HepG2 (cell line): ENCODE results near the gene ZFPM1. TPM values are rescaled to one million over a fixed set of nuclear protein-coding genes. Genes with fewer than 3 reads are reported as not detected.
A peak's percentile ranks its signal among the peaks of the same experiment; 100 is the strongest.

Experiments
- ATAC-seq: fragments of 200-7000 bp; cut with Tn5 transposase; 3 replicates; pipeline ENCODE4 v1.9.1; 2020; ENCODE audit warnings: mild to moderate bottlenecking, moderate library complexity
- BruUV-seq: library from RNA; stranded (reverse); fragments of 400-500 nt; replicated peaks from 2 replicates; lab custom pipeline; 2021; lab: Mats Ljungman, UMichigan
- CTCF ChIA-PET: fragments of 300-600 bp; formaldehyde crosslinking; extraction: SDS; loops from one replicate; lab custom pipeline; 2021; ENCODE audit warnings: low total read pairs, inconsistent platforms, low intra/inter-chr PET ratio; lab: Yijun Ruan, JAX
- POLR2A ChIA-PET: fragments of 350-600 bp; sonication (Branson Sonifier 250); formaldehyde crosslinking; loops from one replicate; lab custom pipeline; 2020; ENCODE audit warnings: antibody characterized with exemption, inconsistent platforms; lab: Yijun Ruan, JAX
- DNase-seq: peaks from one replicate; pipeline ENCODE4 v3.0.0-alpha.2; 2015; ENCODE audit warnings: low spot score
- FAIRE-seq: peaks from 3 replicates; lab custom pipeline; 2011; peaks lifted over from hg19 to GRCh38; lab: Jason Lieb, UNC
- H2AFZ ChIP-seq: one replicate; pipeline ENCODE4 v1.6.1; 2011; ENCODE audit warnings: low read length, inconsistent platforms
- H3K27ac ChIP-seq: fragments of 300-600 bp; 3 replicates; pipeline ENCODE4 v1.8.0; 2011; ENCODE audit warnings: mixed run types, mild to moderate bottlenecking, mixed read lengths, low read length, inconsistent platforms; ENCODE audit not compliant: insufficient read depth; ENCODE audit errors: extremely low read length
- H3K27me3 ChIP-seq, 2 experiments: fragments of 200-600 bp in 1 of 2; 2 replicates in 1 of 2; 3 replicates in 1 of 2; pipeline versions ENCODE4 v1.6.0 to v1.8.0; 2011; ENCODE audit warnings: low read length in 2 of 2, mild to moderate bottlenecking in 2 of 2, moderate library complexity in 2 of 2, inconsistent platforms in 1 of 2; ENCODE audit not compliant: insufficient read depth in 2 of 2, control insufficient read depth in 1 of 2
- H3K36me3 ChIP-seq, 2 experiments: fragments of 200-600 bp in 1 of 2; replicated peaks in 1 of 2; 2 replicates in 1 of 2; 3 replicates in 1 of 2; pipeline versions ENCODE4 v1.5.1 to v1.8.0; 2011; ENCODE audit warnings: low read length in 2 of 2, inconsistent platforms in 1 of 2; ENCODE audit not compliant: insufficient read depth in 2 of 2, control insufficient read depth in 1 of 2
- H3K4me1 ChIP-seq: 2 replicates; pipeline ENCODE4 v1.5.1; 2012; ENCODE audit warnings: low read length, inconsistent platforms; ENCODE audit not compliant: insufficient read depth
- H3K4me2 ChIP-seq: 2 replicates; pipeline ENCODE4 v1.6.0; 2011; ENCODE audit warnings: low read depth, low read length, inconsistent platforms
- H3K4me3 ChIP-seq, 3 experiments: fragments of 200-600 bp in 1 of 3; sonication (generic), shearing (Covaris generic) in 1 of 3; replicated peaks in 1 of 3; 2 replicates each; pipeline ENCODE4 v1.5.1; 2011 to 2016; ENCODE audit warnings: low read length in 3 of 3, inconsistent platforms in 2 of 3, low read depth in 2 of 3, mild to moderate bottlenecking in 2 of 3, control low read depth in 1 of 3, mixed read lengths in 1 of 3; ENCODE audit not compliant: insufficient read depth in 1 of 3
- H3K79me2 ChIP-seq: one replicate; pipeline ENCODE4 v1.6.1; 2011; ENCODE audit warnings: low read length, inconsistent platforms; ENCODE audit not compliant: insufficient read depth
- H3K9ac ChIP-seq: 2 replicates; pipeline ENCODE4 v1.6.0; 2011; ENCODE audit warnings: mild to moderate bottlenecking, low read depth, low read length, inconsistent platforms; ENCODE audit not compliant: insufficient read depth
- H3K9me3 ChIP-seq: 2 replicates; pipeline ENCODE4 v1.5.1; 2012; ENCODE audit warnings: mild to moderate bottlenecking, low read length
- H4K20me1 ChIP-seq: 2 replicates; pipeline ENCODE4 v1.6.0; 2011; ENCODE audit warnings: inconsistent platforms, mild to moderate bottlenecking, low read length, moderate library complexity; ENCODE audit not compliant: insufficient read depth
- AGO2 ChIP-seq: fragments of 200-400 bp; formaldehyde crosslinking; optimal IDR thresholded peaks from 2 replicates; pipeline ENCODE3; 2017; ENCODE audit warnings: mild to moderate bottlenecking, low read depth, low read length, moderate library complexity
- AKAP8 ChIP-seq: sonication (generic); formaldehyde crosslinking; IDR thresholded peaks from 2 replicates; pipeline ENCODE4 v1.5.1; 2020; ENCODE audit warnings: mild to moderate bottlenecking, missing genetic modification reagents
- ARID2 ChIP-seq: sonication (generic); formaldehyde crosslinking; IDR thresholded peaks from 2 replicates; pipeline ENCODE4 v1.8.1; 2022; ENCODE audit warnings: mild to moderate bottlenecking, missing genetic modification reagents, borderline replicate concordance
- CCAR2 ChIP-seq: fragments of 200-400 bp; formaldehyde crosslinking; optimal IDR thresholded peaks from 2 replicates; pipeline ENCODE3; 2018; ENCODE audit warnings: low read depth, mild to moderate bottlenecking, low read length, moderate library complexity
- ETV6 ChIP-seq: sonication (generic); formaldehyde crosslinking; conservative IDR thresholded peaks from 2 replicates; pipeline ENCODE4 v1.4.0; 2020; ENCODE audit warnings: missing genetic modification reagents
- GATA4 ChIP-seq: sonication (generic); IDR thresholded peaks from 2 replicates; pipeline ENCODE4 v1.6.1; 2016; ENCODE audit warnings: antibody characterized with exemption, low read depth, borderline replicate concordance
- HBP1 ChIP-seq: IDR thresholded peaks from 2 replicates; pipeline ENCODE4 v1.6.1; 2016; ENCODE audit warnings: low read depth, control low read depth
- ISX ChIP-seq: sonication (generic); formaldehyde crosslinking; conservative IDR thresholded peaks from 2 replicates; pipeline ENCODE4 v1.5.0; 2020; ENCODE audit warnings: missing genetic modification reagents
- MTA1 ChIP-seq: sonication (generic); formaldehyde crosslinking; IDR thresholded peaks from 2 replicates; pipeline ENCODE4 v1.4.0; 2020; ENCODE audit warnings: missing genetic modification reagents, mild to moderate bottlenecking, borderline replicate concordance
- POLR2A ChIP-seq, 2 experiments: IDR thresholded peaks; 2 replicates each; pipeline ENCODE4 v1.6.1; 2011; ENCODE audit warnings: low read depth in 2 of 2, low read length in 2 of 2, mild to moderate bottlenecking in 1 of 2, moderate library complexity in 1 of 2; ENCODE audit not compliant: insufficient read depth in 1 of 2
- RBM22 ChIP-seq: fragments of 200-400 bp; formaldehyde crosslinking; optimal IDR thresholded peaks from 2 replicates; pipeline ENCODE3; 2017; ENCODE audit warnings: mild to moderate bottlenecking, low read length, moderate library complexity
- TFDP1 ChIP-seq: IDR thresholded peaks from 2 replicates; pipeline ENCODE4 v1.6.1; 2016; ENCODE audit warnings: missing compliant biosample characterization, missing genetic modification reagents, borderline replicate concordance
- ZC3H13 ChIP-seq: sonication (generic); formaldehyde crosslinking; IDR thresholded peaks from 2 replicates; pipeline ENCODE4 v1.8.1; 2023; ENCODE audit warnings: mild to moderate bottlenecking, missing genetic modification reagents, moderate library complexity
- ZFP62 ChIP-seq: sonication (generic); formaldehyde crosslinking; IDR thresholded peaks from 2 replicates; pipeline ENCODE4 v1.4.0; 2020; ENCODE audit warnings: missing genetic modification reagents
- ZNF350 ChIP-seq: sonication (generic); formaldehyde crosslinking; IDR thresholded peaks from 2 replicates; pipeline ENCODE4 v1.4.0; 2020; ENCODE audit warnings: mild to moderate bottlenecking, low read depth, missing genetic modification reagents, borderline replicate concordance
- ZNF691 ChIP-seq: sonication (generic); formaldehyde crosslinking; IDR thresholded peaks from 2 replicates; pipeline ENCODE4 v1.4.0; 2020; ENCODE audit warnings: missing genetic modification reagents, low read depth, mild to moderate bottlenecking, borderline replicate concordance
- WGBS: methylation state at CpG from one replicate; pipeline ENCODE4 v1.1.6; 2017; ENCODE audit warnings: low lambda C conversion rate; 5-methylcytosine and 5-hydroxymethylcytosine counted together
- in situ Hi-C: cut with HindIII; loops from 2 replicates; pipeline ENCODE4 v1.10.0; 2017; ENCODE audit warnings: low pct_unique_long_range_greater_than_20kb; ENCODE audit not compliant: extremely low pct_ligation_motif_present
- intact Hi-C: fragments of 100-400 bp; cut with micrococcal nuclease; formaldehyde crosslinking; loops from one replicate; pipeline ENCODE4 v1.10.0; 2022; ENCODE audit not compliant: unreplicated experiment
- polyA plus RNA-seq, 8 experiments: library from polyadenylated mRNA; depleted of rRNA in 3 of 8; stranded (reverse) in 7 of 8; unstranded in 1 of 8; fragments of >200 nt; fragmentation: Illumina TruSeq in 4 of 8; extraction: Trizol in 4 of 8; gene quantifications; 2 replicates each; pipeline versions ENCODE4 v1.2.1 to v1.2.3, GENCODE V29; 2011 to 2016; ENCODE audit warnings: low read depth in 4 of 8, missing spikeins in 1 of 8, mixed read lengths in 1 of 8; ENCODE audit not compliant: insufficient read depth in 1 of 8
- total RNA-seq, 5 experiments: library from RNA; depleted of rRNA; stranded (reverse); fragments of >200 nt; fragmentation: Illumina TruSeq; extraction: Trizol; gene quantifications; 2 replicates each; pipeline ENCODE4 v1.2.3, GENCODE V29; 2016; ENCODE audit warnings: low read depth in 1 of 5

The ZFPM1 gene
- total and polyA plus RNA-seq, 2 of the 13 experiments (the other 11 are each of a cell fraction or from before 2014, with no cell fraction given), result 1.3 to 3.8 TPM

- DNase-seq, result no peak
- POLR2A ChIA-PET, result no interaction called here
- no peak overlapping the region for H3K27ac ChIP-seq
- BruUV-seq, result no TSS peak
- H2AFZ ChIP-seq, result no peak overlapping the region
- no peak overlapping the region for H3K9ac ChIP-seq
- H3K4me2 ChIP-seq, result no peak overlapping the region
- TF ChIP-seq ZNF691 (no peak), RBM22 (peak; percentile 89), POLR2A (IDR thresholded peaks at IDR 0.05; ENCODE audit: insufficient read depth in 1 of 2, low read depth in 2 of 2, low read length in 2 of 2) (peak in 1 of 2 experiments; percentile 3; a peak in 1 of 4 replicates)
- TF ChIP-seq, all 625 proteins: peak for 2
- Histone ChIP-seq H3K27me3 (no peaks in the 10 kb centered on the region), H3K4me3 (no peak overlapping the region), H3K79me2 (no peaks in the 10 kb centered on the region), H3K9me3 (no peaks in the 10 kb centered on the region), H3K4me1 (peaks cover 19% of the 10 kb centered on the region), H4K20me1 (no peaks in the 10 kb centered on the region; the same call in 1 of the 2 replicates), H3K36me3 (peaks cover 25 to 31% of the 10 kb centered on the region in 2 experiments; a peak in 4 of 5 replicates)
- in situ Hi-C loops (no loop called here), intact Hi-C loops (no loop called here)
- CTCF ChIA-PET, result no interaction called here
- WGBS, result 95% methylated on average over 10 of the region's 12 CpGs
- ATAC-seq (no peak), FAIRE-seq (no peak)
Measured at GRCh38 chr16:88531346-88531745, 78.3 kb downstream of the ZFPM1 start.

- DNase-seq (no peak), ATAC-seq (no peak), FAIRE-seq (no peak)
- H3K27ac ChIP-seq, result no peak overlapping the region
- H3K4me2 ChIP-seq, result no peak overlapping the region
- POLR2A ChIA-PET, result no interaction called here
- H3K9ac ChIP-seq, result no peak overlapping the region
- intact Hi-C loops (no loop called here), in situ Hi-C loops (no loop called here)
- peaks cover 20 to 26% of the 10 kb centered on the region in 2 experiments; a peak in 4 of 5 replicates for H3K36me3 ChIP-seq
- H3K27me3 ChIP-seq, result no peaks in the 10 kb centered on the region
- H3K4me1 ChIP-seq, result peaks cover 16% of the 10 kb centered on the region
- no peak overlapping the region for H3K4me3 ChIP-seq
- 97% methylated on average over 31 of the region's 34 CpGs for WGBS
- H4K20me1 ChIP-seq, result no peaks in the 10 kb centered on the region; the same call in 1 of the 2 replicates
- CTCF ChIA-PET, result interaction anchor here (1.3 kb wide), 1 partner anchor 89 kb away, joined by 3 read pairs; no protein-coding TSS in a partner anchor
- H3K79me2 ChIP-seq, result no peaks in the 10 kb centered on the region
- H2AFZ ChIP-seq, result no peak overlapping the region
- BruUV-seq, result no TSS peak
- H3K9me3 ChIP-seq, result no peaks in the 10 kb centered on the region
- TF ChIP-seq ETV6 (no peak), CCAR2 (no peak), ARID2 (CRISPR knock-in tag) (no peak), ISX (CRISPR knock-in tag) (no peak), ZNF350 (no peak), ZC3H13 (CRISPR knock-in tag) (peak; percentile 51; the same call in 1 of the 2 replicates), AGO2 (peak; percentile 85), AKAP8 (CRISPR knock-in tag) (peak; percentile 32; the same call in 1 of the 2 replicates), ZFP62 (CRISPR knock-in tag) (no peak), GATA4 (no peak), HBP1 (CRISPR knock-in tag) (no peak), TFDP1 (CRISPR knock-in tag) (no peak), MTA1 (CRISPR knock-in tag) (peak; percentile 13; the same call in 1 of the 2 replicates)
Measured at GRCh38 chr16:88531931-88532433, 78.9 kb downstream of the ZFPM1 start.
